Mucosa of stomach (tissue), 1 donor: ENCODE results near the gene PHLPP2.
"Not testable (repeated sequence)": the region's sequence is repeated elsewhere in the genome, so short reads cannot be mapped to it uniquely, and the experiment has no call there.

ENCODE experiments used
- H3K27me3 ChIP-seq: one replicate; pipeline ENCODE4 v1.7.0; 2013; ENCODE audit warnings: mild to moderate bottlenecking, low read length; ENCODE audit not compliant: control insufficient read depth, insufficient read depth
- H3K36me3 ChIP-seq: one replicate; pipeline ENCODE4 v1.7.0; 2013; ENCODE audit warnings: low read length; ENCODE audit not compliant: control insufficient read depth, insufficient read depth
- H3K4me1 ChIP-seq: one replicate; pipeline ENCODE4 v1.7.0; 2013; ENCODE audit warnings: mild to moderate bottlenecking, low read length; ENCODE audit not compliant: control insufficient read depth, insufficient read depth
- H3K4me3 ChIP-seq: one replicate; pipeline ENCODE4 v1.7.0; 2013; ENCODE audit warnings: low read length
- H3K9ac ChIP-seq: one replicate; pipeline ENCODE4 v1.7.0; 2013; ENCODE audit warnings: mild to moderate bottlenecking, low read length, moderate library complexity
- H3K9me3 ChIP-seq: one replicate; pipeline ENCODE4 v1.7.0; 2013; ENCODE audit warnings: mild to moderate bottlenecking, low read length, moderate library complexity; ENCODE audit not compliant: control insufficient read depth
- donor health status: Pancreatic carcinoma.

The PHLPP2 gene

GRCh38 chr16:71598426-71598825, 126.1 kb downstream of the PHLPP2 start:
- H3K9me3 ChIP-seq, H3K9ac ChIP-seq, H3K4me3 ChIP-seq, H3K4me1 ChIP-seq, H3K27me3 ChIP-seq, H3K36me3 ChIP-seq: not testable (repeated sequence)

- H3K9ac ChIP-seq, H3K9me3 ChIP-seq, H3K27me3 ChIP-seq, H3K4me1 ChIP-seq, H3K36me3 ChIP-seq, H3K4me3 ChIP-seq: not testable (repeated sequence)
These were observed 129.1 kb downstream of the PHLPP2 start for GRCh38 chr16:71595340-71595826.
